T-helper 2 cell treated with Interferon-gamma antibody and Interleukin-4, amounts not matched to agents 5 μg/mL and 100 μg/mL, for 36 hours (primary cell): Measurements from ENCODE around the gene ADAM17.
"Not testable (repeated sequence)": the region's sequence is repeated elsewhere in the genome, so short reads cannot be mapped to it uniquely, and the experiment has no call there.

Source experiments
- DNase-seq: peaks from one replicate; pipeline ENCODE4 v3.0.0; 2021; ENCODE audit warnings: low spot score
- H3K27ac Mint-ChIP-seq: one replicate; pipeline ENCODE4 v1.8.0; 2021; ENCODE audit warnings: mild to moderate bottlenecking, mixed read lengths
- H3K27me3 Mint-ChIP-seq: one replicate; pipeline ENCODE4 v1.8.0; 2021; ENCODE audit warnings: low read depth, mixed read lengths
- H3K36me3 Mint-ChIP-seq: one replicate; pipeline ENCODE4 v1.8.0; 2021; ENCODE audit warnings: low read depth, mixed read lengths
- H3K4me1 Mint-ChIP-seq: one replicate; pipeline ENCODE4 v1.8.0; 2021; ENCODE audit warnings: low read depth, mixed read lengths
- H3K4me3 Mint-ChIP-seq: one replicate; pipeline ENCODE4 v1.8.0; 2022; ENCODE audit warnings: mild to moderate bottlenecking, moderate library complexity, mixed read lengths
- H3K9me3 Mint-ChIP-seq: one replicate; pipeline ENCODE4 v1.8.0; 2021; ENCODE audit warnings: mixed read lengths

ADAM17 gene

DNA sequence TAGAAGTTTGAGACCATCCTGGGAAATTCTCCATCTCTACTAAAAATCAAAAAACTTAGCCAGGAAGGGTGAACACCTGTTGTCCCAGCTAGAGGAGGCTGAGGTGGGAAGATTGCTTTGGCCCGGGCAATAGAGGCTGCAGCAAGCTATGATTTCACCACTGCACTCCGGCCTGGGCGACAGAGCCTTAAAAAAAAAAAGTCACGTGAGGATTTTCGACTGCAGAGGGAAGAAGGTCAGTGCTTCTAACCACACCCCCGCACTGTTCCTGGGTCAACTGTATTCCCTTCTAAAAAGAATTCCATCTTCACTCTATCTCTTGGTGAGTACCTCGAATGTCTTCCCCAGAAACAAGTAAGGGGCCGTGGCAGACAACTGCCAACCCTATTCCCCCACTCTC lies 31.3 kb downstream of the ADAM17 start:
- peaks cover 53% of the 10 kb centered on the region for H3K36me3 Mint-ChIP-seq
- no peaks in the 10 kb centered on the region for H3K27me3 Mint-ChIP-seq
- H3K4me3 Mint-ChIP-seq = no peak overlapping the region
- no peaks in the 10 kb centered on the region for H3K9me3 Mint-ChIP-seq
- DNase-seq = no peak
- no peak overlapping the region for H3K27ac Mint-ChIP-seq
- no peaks in the 10 kb centered on the region for H3K4me1 Mint-ChIP-seq

DNA sequence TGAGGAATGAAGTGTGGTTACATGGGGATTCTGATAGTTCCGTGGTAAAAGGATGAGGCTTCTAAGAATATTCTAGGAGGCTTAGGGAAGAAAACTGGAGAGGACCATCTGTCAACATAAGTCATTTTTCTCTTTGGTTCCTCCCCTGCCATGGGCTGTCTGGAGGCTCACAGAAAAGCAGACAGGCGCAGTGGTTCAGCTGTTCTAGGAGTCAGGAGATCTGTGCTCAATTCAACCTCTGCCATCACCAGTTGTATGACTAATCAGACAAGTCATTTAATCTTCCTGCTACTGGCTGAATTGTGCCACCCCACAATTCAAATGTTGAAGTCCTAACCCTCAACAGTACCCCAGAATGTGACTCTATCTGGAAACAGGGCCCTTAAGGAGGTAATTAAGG lies 36.4 kb downstream of the ADAM17 start:
- Mint-ChIP-seq H3K36me3 (peaks cover 46% of the 10 kb centered on the region), H3K4me1 (no peaks in the 10 kb centered on the region), H3K4me3 (no peak overlapping the region), H3K9me3 (no peaks in the 10 kb centered on the region), H3K27ac (no peak overlapping the region), H3K27me3 (no peaks in the 10 kb centered on the region)
- no peak for DNase-seq

DNA sequence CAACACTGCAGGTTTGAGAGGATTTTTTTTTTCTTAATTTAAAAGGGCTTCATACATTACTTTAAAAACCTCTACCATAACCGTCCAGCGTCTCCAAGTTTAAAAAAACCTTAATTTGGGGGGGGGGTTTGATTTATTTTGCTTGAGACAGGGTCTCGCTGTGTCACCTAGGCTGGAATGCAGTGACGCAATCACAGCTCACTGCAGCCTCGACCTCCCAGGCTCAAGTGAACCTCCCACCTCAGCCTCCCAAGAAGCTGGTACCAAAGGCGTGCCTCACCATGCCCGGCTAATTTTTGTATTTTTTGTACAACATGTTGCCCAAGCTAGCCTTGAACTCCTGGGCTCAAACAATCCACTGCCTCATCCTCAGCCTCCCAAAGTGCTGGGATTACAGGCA lies 36.9 kb downstream of the ADAM17 start:
- Mint-ChIP-seq H3K27me3 (no peaks in the 10 kb centered on the region), H3K36me3 (peaks cover 45% of the 10 kb centered on the region), H3K9me3 (no peaks in the 10 kb centered on the region), H3K4me1 (no peaks in the 10 kb centered on the region), H3K27ac (no peak overlapping the region), H3K4me3 (no peak overlapping the region)
- no peak for DNase-seq

DNA sequence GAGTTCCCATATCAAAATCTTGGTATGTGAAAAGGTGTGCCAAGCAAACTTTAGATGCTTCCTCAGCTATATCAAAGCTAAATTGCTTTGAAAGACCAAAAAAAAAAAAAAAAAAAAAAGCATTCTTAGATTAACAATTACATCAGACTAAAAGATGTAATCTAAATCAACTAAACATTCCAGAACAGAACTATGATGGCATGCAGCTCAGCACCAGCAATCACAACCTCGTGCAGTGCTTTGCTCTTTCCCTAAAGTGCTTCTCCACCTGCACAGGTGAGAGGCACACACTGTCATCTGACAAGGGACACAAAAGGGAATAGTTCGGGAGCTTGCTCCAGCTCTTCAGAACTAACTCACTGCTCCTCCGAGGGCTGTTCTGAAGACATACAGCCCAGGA lies 37.5 kb downstream of the ADAM17 start:
- H3K4me3 Mint-ChIP-seq = no peak overlapping the region
- no peaks in the 10 kb centered on the region for H3K4me1 Mint-ChIP-seq
- H3K27ac Mint-ChIP-seq = no peak overlapping the region
- DNase-seq = no peak
- H3K36me3 Mint-ChIP-seq = peaks cover 45% of the 10 kb centered on the region
- H3K9me3 Mint-ChIP-seq = no peaks in the 10 kb centered on the region
- no peaks in the 10 kb centered on the region for H3K27me3 Mint-ChIP-seq

DNA sequence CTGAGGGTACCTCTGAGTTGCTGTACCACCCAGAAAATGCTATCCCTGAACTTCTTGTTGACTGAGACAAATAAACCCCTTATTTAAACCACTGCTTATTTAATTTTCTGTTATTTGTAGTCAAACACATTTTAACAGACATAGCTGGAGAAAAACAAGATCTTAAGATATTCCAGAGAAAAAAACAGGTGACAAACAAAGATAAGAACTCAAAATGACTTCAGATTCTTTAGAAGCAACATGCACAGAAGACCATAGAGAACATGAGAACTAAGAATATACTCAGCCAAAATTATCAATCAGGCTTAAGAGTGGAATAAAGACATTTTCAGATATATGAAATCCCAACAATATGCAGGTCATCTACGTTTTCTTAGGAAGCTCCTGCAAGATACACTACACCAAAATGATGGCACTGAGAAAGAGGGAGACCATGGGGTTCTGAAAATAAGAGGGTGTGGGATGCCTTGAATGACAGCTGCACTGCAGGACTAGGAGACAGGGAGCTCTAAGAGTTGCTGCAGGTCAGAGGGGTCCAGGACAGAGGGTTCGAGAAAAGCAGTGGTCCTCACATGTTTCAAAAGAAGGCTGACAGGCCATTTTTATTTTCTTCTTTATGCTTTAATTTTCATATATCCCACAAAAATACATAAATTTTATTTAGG lies 38.4 kb downstream of the ADAM17 start:
- H3K9me3 Mint-ChIP-seq = no peaks in the 10 kb centered on the region
- H3K4me1 Mint-ChIP-seq = no peaks in the 10 kb centered on the region
- no peak overlapping the region for H3K4me3 Mint-ChIP-seq
- H3K27me3 Mint-ChIP-seq = no peaks in the 10 kb centered on the region
- DNase-seq = no peak
- no peak overlapping the region for H3K27ac Mint-ChIP-seq
- H3K36me3 Mint-ChIP-seq = peaks cover 42% of the 10 kb centered on the region

DNA sequence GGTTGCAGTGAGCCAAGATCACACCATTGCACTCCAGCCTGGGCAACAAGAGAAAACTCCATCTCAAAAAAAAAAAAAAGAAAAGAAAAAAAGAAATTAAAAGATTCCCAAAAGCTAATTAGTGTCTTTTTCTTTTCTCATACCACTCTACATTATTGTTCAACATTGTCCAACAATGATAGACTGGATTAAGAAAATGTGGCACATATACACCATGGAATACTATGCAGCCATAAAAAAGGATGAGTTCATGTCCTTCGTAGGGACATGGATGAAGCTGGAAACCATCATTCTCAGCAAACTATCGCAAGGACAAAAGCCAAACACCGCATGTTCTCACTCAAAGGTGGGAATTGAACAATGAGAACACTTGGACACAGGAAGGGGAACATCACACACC lies 41.7 kb downstream of the ADAM17 start:
- H3K27ac Mint-ChIP-seq, H3K4me1 Mint-ChIP-seq, H3K4me3 Mint-ChIP-seq, H3K9me3 Mint-ChIP-seq, H3K27me3 Mint-ChIP-seq, DNase-seq: not testable (repeated sequence)
- H3K36me3 Mint-ChIP-seq = peaks cover 36% of the 10 kb centered on the region

DNA sequence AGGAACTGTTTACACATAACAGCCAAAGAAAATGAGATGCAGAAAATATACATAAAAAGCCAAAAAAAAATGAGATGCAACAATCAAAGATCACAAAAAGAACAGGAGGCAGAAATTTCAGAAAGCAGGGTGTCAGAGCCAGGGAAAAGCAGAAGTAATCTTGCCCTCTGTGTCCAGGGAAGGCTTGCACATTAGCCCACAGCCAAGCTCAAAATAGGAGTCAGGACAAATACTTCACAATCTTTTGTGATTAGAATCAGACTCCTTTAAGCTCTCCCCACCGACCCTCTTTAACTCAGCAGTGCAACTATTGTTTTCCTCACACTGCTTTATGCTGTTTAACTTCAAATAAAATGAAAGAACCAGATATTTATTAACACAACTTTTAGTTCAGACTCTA lies 46.7 kb downstream of the ADAM17 start:
- no peak for DNase-seq
- Mint-ChIP-seq H3K9me3 (no peaks in the 10 kb centered on the region), H3K4me1 (no peaks in the 10 kb centered on the region), H3K27me3 (no peaks in the 10 kb centered on the region), H3K27ac (no peak overlapping the region), H3K36me3 (peaks cover 39% of the 10 kb centered on the region), H3K4me3 (no peak overlapping the region)

DNA sequence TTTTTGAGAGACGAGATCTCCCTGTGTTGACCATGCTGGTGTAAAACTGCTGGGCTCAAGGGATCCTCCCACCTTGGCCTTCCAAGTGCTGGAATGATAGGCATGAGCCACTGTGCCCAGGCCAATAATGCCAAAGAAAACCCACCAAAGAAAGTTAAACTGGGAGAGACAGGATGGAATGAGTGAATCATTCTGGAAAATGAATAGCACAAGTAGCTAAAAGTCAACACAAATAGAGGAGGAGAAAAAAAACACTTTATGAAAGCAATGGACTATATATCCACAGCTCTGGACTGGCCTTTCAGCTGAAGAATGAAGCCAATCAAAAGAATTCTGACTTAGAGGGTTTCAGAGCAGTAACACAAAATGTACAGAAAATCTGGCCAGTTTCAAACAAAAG lies 57.4 kb downstream of the ADAM17 start:
- Mint-ChIP-seq H3K27me3 (no peaks in the 10 kb centered on the region), H3K27ac (no peak overlapping the region), H3K36me3 (peaks cover 50% of the 10 kb centered on the region), H3K4me3 (no peak overlapping the region), H3K9me3 (no peaks in the 10 kb centered on the region), H3K4me1 (peaks cover 6% of the 10 kb centered on the region)
- no peak for DNase-seq

DNA sequence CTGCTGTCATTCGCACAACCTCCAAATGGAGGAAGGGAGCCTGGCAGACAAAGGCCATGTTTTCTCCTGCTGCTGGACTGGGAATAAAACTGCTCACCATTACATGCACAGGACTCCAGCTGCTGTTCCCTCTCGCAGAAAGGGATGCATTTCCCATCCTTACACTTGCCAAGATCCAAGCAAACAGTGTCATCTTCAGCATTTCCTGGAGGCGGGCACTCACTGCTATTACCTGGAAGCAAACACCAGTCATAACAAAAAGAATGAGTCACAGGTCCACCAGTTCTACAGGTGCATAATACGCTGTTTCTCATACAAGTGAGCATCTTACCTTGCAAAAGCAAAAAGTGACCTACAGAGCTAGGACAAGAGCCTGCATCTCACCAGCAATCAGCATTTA lies 58.6 kb downstream of the ADAM17 start:
- Mint-ChIP-seq H3K4me1 (peaks cover 6% of the 10 kb centered on the region), H3K27ac (no peak overlapping the region), H3K27me3 (no peaks in the 10 kb centered on the region), H3K4me3 (no peak overlapping the region), H3K9me3 (no peaks in the 10 kb centered on the region), H3K36me3 (peaks cover 54% of the 10 kb centered on the region)
- DNase-seq = no peak

DNA sequence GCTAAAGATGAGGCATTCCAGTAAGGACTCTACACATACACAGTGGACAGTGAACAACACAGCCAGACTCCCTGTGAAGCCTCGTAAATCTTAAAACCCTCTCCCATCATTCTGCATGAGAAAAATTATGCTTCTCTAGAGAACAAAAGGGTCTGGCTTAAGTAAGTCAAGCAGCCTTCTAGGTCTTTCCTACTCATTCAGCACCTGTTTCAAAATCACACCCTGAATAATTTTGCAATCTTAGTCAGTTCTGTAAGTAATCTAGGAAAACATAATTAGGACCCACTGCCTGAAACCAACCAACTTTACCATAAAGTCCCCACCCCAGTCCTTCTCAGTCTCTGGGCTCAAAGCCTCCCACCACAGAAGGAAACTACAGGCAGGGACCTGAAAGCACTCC lies 61.5 kb downstream of the ADAM17 start:
- Mint-ChIP-seq H3K4me1 (peaks cover 4% of the 10 kb centered on the region), H3K36me3 (peaks cover 69% of the 10 kb centered on the region), H3K27me3 (no peaks in the 10 kb centered on the region), H3K27ac (no peak overlapping the region), H3K9me3 (no peaks in the 10 kb centered on the region), H3K4me3 (no peak overlapping the region)
- no peak for DNase-seq

DNA sequence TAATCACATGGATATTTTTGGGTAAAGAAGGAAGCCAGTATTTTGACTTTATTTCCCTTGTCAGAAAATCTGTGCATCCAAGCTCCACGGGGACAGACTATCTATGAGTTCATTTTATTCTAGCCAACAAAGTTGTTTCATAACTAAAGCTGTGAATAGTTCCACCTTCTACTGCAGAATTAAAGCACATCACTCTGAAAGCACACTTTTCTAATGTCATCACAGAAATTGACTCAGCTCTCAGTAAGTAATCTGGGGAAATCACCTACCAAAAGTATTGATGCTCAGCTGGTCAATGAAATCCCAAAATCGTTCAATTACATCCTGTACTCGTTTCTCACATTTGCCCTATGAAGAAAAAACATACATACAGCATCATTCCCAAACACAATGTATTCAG lies 62.2 kb downstream of the ADAM17 start:
- DNase-seq = no peak
- no peaks in the 10 kb centered on the region for H3K27me3 Mint-ChIP-seq
- no peak overlapping the region for H3K4me3 Mint-ChIP-seq
- H3K36me3 Mint-ChIP-seq = peaks cover 73% of the 10 kb centered on the region
- peaks cover 4% of the 10 kb centered on the region for H3K4me1 Mint-ChIP-seq
- H3K9me3 Mint-ChIP-seq = no peaks in the 10 kb centered on the region
- H3K27ac Mint-ChIP-seq = no peak overlapping the region

DNA sequence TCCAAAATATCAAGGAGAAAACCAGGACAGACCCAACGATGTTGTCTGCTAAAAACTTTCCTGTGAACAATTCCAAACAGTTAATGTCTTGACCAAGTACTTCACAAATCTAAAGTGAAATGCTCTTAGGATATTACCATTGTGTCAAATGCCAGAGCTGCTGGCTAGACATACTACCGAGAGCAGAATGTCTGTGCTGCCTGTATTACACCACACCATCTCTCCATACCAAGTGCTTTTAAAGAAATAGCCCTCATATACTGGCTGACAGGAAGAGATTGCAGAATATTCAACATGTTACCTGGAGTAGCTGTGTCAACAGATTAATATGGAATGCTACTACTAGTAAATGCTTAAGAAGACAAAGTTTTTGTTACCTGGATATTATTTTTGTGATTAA lies 62.7 kb downstream of the ADAM17 start:
- peaks cover 73% of the 10 kb centered on the region for H3K36me3 Mint-ChIP-seq

DNA sequence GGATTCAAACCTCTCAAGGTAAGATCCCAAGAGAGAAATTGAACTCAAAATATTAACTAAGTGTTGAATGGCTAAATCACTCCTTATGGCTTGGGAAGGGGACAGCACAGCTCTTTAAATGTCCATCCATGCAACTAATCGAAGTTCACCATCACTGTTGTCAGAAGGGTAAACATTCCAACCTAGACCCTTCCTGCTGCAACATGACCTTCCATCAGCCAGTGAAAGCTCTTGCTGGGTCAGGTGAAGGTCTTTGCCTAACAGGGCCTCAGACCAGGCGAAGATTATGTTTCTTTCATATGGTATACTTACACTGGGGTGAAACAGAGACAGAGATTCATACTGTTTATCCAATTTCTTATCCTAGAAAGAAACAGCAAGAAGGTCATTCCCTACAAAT lies 64.8 kb downstream of the ADAM17 start:
- peaks cover 80% of the 10 kb centered on the region for H3K36me3 Mint-ChIP-seq
- no peak overlapping the region for H3K4me3 Mint-ChIP-seq
- no peaks in the 10 kb centered on the region for H3K9me3 Mint-ChIP-seq
- H3K27ac Mint-ChIP-seq = no peak overlapping the region
- H3K4me1 Mint-ChIP-seq = no peaks in the 10 kb centered on the region
- no peak for DNase-seq
- H3K27me3 Mint-ChIP-seq = no peaks in the 10 kb centered on the region

More for the DNA sequence above, 62.7 kb downstream of the ADAM17 start:
- no peak for DNase-seq
- Mint-ChIP-seq H3K4me1 (peaks cover 4% of the 10 kb centered on the region), H3K27ac (no peak overlapping the region), H3K27me3 (no peaks in the 10 kb centered on the region), H3K4me3 (no peak overlapping the region), H3K9me3 (no peaks in the 10 kb centered on the region)

DNA sequence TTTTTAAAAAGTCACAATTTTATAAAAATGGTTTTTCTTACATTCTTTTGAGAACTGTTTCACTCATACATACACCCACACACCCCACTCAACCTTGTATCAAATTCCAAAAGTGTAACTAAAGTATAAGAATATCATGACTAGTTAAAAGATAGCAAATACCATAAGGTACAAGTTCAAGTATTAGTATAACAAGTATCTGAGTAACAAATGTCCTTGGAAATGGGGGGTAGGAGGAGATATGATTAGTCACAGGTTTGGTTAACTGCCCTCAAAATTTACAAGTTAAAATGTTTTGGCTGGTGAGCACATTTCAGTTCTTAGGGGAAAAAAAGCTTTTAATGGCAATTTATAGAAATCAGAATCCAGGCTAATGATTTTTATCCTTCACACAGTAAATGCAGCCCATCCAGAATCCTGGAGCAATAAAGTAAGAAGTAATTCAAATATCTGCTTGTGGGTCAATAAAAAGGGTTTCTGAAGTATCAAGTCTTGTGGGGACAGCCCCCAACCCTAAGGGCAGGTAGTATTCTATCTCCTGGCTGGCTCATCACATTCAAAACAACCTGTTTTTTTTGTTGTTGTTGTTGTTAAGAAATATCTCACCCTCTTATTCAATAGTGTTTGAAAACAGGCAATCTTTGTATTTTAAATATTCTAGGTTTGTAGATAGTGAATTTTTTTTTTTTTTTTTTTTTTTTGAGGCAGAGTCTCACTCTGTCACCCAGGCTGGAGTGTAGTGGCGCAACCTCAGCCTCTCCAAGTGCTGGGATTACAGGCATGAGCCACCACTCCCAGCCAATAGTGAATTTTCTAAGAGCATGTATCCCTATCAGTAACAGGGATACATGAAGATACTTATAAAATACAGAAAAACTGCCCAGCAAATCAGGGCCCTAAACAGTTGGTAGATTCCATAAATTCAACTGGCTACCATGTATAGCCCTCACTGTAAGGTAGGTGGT lies 66.8 kb downstream of the ADAM17 start:
- no peak overlapping the region for H3K27ac Mint-ChIP-seq
- DNase-seq = no peak
- no peaks in the 10 kb centered on the region for H3K27me3 Mint-ChIP-seq
- H3K4me3 Mint-ChIP-seq = no peak overlapping the region
- peaks cover 85% of the 10 kb centered on the region for H3K36me3 Mint-ChIP-seq
- no peaks in the 10 kb centered on the region for H3K9me3 Mint-ChIP-seq
- no peaks in the 10 kb centered on the region for H3K4me1 Mint-ChIP-seq
